NB4 (cell line): ENCODE results near the gene UQCR11.

Experiments
- DNase-seq: peaks from one replicate; pipeline ENCODE4 v3.0.0; 2010; ENCODE audit warnings: low read depth
- H3K4me3 ChIP-seq: one replicate; pipeline ENCODE4 v1.5.1; 2011; ENCODE audit warnings: mild to moderate bottlenecking, low read depth, low read length, moderate library complexity
- MYC ChIP-seq: IDR thresholded peaks from 2 replicates; pipeline ENCODE4 v1.6.1; 2011; ENCODE audit warnings: low read depth, low read length
- POLR2A ChIP-seq: IDR thresholded peaks from 2 replicates; pipeline ENCODE4 v1.6.1; 2011; ENCODE audit warnings: mild to moderate bottlenecking; ENCODE audit not compliant: insufficient read length; ENCODE audit errors: extremely low read depth
- TF ChIP-seq, protein P1 (sequence below): IDR thresholded peaks from one replicate; pipeline ENCODE4 v1.5.1; 2012; ENCODE audit warnings: low read depth, low read length
- TF ChIP-seq, protein P2 (sequence below): IDR thresholded peaks from 2 replicates; pipeline ENCODE4 v1.6.1; 2011; ENCODE audit warnings: low read depth, low read length

UQCR11 gene

DNA sequence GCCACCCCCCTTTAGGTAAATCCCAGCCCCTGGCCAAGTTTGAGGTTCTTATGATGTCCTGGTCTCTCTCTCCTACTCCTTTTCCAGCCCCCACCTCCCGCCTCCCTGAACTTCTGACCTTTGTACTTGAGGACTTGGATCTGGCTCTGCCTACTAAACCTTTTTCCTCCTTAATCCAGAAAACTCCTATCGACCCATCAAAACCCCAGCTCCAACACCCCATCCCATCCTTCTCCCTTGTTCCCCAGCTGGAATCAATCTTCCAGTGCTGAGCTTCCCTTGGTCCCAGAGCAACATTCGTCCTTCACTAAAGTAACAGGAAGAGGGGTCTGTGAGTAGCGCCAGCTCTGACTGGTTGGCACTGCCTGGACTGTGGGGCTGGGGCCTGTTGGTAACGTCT is 17.3 kb upstream of the UQCR11 start:
- TF ChIP-seq POLR2A = no peak
- TF ChIP-seq, protein P1, sequence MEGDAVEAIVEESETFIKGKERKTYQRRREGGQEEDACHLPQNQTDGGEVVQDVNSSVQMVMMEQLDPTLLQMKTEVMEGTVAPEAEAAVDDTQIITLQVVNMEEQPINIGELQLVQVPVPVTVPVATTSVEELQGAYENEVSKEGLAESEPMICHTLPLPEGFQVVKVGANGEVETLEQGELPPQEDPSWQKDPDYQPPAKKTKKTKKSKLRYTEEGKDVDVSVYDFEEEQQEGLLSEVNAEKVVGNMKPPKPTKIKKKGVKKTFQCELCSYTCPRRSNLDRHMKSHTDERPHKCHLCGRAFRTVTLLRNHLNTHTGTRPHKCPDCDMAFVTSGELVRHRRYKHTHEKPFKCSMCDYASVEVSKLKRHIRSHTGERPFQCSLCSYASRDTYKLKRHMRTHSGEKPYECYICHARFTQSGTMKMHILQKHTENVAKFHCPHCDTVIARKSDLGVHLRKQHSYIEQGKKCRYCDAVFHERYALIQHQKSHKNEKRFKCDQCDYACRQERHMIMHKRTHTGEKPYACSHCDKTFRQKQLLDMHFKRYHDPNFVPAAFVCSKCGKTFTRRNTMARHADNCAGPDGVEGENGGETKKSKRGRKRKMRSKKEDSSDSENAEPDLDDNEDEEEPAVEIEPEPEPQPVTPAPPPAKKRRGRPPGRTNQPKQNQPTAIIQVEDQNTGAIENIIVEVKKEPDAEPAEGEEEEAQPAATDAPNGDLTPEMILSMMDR = no peak
- TF ChIP-seq MYC = no peak
- TF ChIP-seq, protein P2, sequence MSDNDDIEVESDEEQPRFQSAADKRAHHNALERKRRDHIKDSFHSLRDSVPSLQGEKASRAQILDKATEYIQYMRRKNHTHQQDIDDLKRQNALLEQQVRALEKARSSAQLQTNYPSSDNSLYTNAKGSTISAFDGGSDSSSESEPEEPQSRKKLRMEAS = no peak
- no peak for DNase-seq

DNA sequence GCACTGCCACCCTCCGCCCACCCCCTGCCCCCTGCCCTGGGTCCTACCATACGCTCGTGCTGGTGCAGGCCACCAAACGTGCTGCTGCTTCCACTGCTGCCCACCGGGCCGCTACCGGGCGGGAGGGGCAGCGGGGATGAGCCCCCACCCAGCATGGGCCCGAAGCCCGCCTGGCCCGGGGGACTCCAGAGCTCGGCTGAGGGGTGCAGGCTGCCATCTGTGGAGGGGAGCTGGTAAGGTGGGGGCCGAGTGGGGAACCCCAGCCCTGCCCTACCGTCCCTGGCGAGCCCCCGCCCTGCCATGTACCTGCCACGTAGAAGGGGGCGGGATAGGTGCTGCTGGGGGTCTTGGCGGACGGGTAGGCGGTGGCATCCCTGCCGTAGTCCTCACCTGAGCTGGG is 16.7 kb upstream of the UQCR11 start:
- TF ChIP-seq MYC (no peak), POLR2A (no peak)
- TF ChIP-seq, protein P2 = no peak
- TF ChIP-seq, protein P1 = no peak
- H3K4me3 ChIP-seq = no peak overlapping the region
- no peak for DNase-seq

More for the DNA sequence above, 17.3 kb upstream of the UQCR11 start:
- no peak overlapping the region for H3K4me3 ChIP-seq

DNA sequence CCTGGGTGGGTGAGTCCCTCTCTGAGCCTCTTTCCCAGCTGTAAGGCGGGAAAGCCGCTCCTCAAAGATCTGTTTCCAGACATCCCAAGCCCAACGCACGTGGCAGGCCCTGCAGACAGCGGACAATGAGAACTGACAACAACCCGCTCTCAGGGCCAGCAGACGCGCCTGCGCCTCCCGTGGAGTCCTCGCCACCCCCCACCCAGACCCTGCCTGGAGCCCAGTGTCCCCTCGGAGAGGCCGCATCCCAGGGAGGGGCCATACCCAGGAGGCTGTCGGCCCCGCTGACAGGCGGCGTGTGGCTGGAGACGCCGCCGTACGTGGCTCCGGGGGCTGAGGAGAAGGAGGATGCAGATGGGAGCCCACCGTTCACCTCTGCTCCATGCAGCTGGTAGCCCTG is 16.3 kb upstream of the UQCR11 start:
- H3K4me3 ChIP-seq = no peak overlapping the region
- TF ChIP-seq, protein P2 = no peak
- no peak for TF ChIP-seq MYC
- TF ChIP-seq POLR2A = no peak
- TF ChIP-seq, protein P1 = no peak

DNA sequence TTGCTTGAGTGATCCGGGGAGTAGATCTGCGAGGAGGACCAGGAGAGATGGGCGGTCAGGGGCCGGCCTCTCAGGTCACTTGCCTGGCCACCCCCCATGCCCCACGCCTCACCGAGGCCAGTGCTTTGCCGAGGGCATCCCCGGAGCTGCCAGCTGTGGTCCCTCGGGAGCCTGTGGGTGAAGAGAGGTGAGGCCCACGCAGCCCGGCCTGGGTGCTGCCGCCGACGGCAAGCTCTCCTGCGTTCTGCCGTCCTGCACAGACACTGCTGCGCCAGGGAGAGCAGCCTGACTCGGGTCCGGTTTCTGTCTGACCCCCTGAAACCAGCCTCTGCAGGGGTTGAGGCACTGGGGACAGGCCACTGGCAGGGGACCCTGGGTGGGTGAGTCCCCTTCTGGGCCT is 15.8 kb upstream of the UQCR11 start:
- no peak for TF ChIP-seq POLR2A
- no peak for TF ChIP-seq MYC
- TF ChIP-seq, protein P2 = no peak
- TF ChIP-seq, protein P1 = no peak
- no peak for DNase-seq
- no peak overlapping the region for H3K4me3 ChIP-seq

More for the DNA sequence above, 16.3 kb upstream of the UQCR11 start:
- DNase-seq = no peak

DNA sequence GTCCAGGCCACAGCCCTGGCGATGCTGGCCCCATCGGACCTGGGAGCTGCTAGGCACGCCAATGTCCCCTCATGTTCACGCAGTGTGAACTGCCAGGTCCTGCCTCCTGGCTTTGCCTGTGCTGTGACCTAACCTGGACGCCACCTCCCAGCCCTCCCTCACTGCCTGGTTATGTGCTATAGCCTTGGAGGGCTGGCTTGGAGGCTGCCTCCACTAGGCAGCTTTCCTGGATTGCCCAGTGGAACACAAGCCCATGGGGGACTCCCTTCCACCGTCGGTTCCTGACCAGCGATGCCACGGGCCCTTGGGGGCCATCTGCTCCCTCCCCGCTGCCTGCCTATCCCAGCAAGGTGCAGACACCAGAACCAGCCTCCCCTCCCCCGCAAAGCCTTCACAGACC is 15.2 kb upstream of the UQCR11 start:
- no peak overlapping the region for H3K4me3 ChIP-seq
- DNase-seq = no peak
- TF ChIP-seq POLR2A (no peak), MYC (no peak)
- TF ChIP-seq, protein P1 = no peak
- TF ChIP-seq, protein P2 = no peak

DNA sequence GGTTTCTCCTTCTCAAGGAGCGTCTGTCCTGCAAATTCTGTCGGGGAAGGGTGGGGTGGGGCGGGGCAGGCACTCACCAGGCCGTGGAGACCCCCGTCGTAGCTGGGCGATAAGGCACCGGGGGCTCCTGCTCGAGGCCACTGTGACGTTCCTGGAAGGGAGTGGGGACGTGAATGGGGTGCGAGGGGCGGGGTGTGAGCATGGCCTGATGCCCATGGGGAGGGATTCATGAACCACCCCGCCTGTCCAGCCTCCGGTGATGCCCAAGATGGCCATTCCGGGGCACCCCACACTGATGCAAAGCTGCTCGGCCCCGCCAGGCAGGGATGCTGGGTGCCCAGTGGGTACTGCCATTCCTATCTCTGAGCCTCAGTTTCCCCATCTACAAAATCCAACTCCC is 14.4 kb upstream of the UQCR11 start:
- no peak overlapping the region for H3K4me3 ChIP-seq
- TF ChIP-seq POLR2A (no peak), MYC (no peak)
- TF ChIP-seq, protein P1 = no peak
- no peak for DNase-seq
